Femur (tissue), 1 donor: ENCODE measurements around the gene ITGAD.

Source experiments
- DNase-seq: peaks from one replicate; pipeline ENCODE4 v3.0.0-alpha.2; 2017

The ITGAD gene

GRCh38 chr16:31393056-31393455, at the start of gene ITGAD:
TSS of gene ITGAD (plus strand) at chr16:31393335. CDS start at chr16:31393361, 26 bp downstream.
- DNase-seq = no peak

DNA sequence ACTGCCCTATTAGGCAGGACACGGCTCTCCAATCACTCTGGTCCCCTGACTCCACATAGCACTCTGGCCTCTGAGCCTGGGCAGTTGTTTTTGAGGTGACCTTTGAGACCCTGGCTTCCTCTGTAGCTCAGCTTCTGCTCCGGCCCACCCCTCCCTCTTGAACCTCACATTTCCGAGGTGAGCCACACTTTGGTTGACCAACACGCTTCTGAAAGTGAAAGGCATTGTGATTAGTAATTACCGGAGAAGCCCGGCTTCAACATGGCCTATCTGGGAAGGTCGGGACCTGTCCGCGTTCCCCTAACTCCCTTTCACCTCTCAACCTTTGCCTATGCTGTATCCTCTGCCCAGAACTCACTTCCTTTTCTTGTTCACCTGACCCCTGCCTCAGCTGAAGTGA, 48.4 kb upstream of the ITGAD start:
- no peak for DNase-seq

GRCh38 chr16:31347445-31347844, 45.7 kb upstream of the ITGAD start:
- DNase-seq = no peak

DNA sequence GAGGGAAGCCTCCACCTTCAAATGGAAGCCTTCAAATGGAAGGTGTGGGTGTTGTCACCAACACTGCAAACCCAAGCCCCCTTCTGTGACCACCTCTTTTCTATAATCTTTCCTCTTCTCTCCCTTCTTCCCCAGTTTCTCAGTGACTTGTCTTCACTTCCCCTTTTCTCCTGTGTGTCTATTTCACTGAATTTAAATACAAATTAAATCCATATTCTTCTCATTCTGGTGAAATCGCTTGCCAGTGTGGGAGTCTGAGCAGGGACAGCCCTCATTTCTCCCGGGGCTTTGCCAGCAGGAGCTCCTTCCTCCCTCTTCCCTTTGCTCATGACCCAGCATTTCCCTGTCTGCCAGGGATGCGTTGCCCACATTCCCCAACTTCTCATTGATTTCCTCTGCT, 44.6 kb upstream of the ITGAD start:
- no peak for DNase-seq

- no peak for DNase-seq
Measured at GRCh38 chr16:31350275-31351005, 42.7 kb upstream of the ITGAD start.

GRCh38 chr16:31351246-31351941, 41.7 kb upstream of the ITGAD start:
- no peak for DNase-seq

GRCh38 chr16:31351942-31352325, 41.2 kb upstream of the ITGAD start:
- DNase-seq = no peak

DNA sequence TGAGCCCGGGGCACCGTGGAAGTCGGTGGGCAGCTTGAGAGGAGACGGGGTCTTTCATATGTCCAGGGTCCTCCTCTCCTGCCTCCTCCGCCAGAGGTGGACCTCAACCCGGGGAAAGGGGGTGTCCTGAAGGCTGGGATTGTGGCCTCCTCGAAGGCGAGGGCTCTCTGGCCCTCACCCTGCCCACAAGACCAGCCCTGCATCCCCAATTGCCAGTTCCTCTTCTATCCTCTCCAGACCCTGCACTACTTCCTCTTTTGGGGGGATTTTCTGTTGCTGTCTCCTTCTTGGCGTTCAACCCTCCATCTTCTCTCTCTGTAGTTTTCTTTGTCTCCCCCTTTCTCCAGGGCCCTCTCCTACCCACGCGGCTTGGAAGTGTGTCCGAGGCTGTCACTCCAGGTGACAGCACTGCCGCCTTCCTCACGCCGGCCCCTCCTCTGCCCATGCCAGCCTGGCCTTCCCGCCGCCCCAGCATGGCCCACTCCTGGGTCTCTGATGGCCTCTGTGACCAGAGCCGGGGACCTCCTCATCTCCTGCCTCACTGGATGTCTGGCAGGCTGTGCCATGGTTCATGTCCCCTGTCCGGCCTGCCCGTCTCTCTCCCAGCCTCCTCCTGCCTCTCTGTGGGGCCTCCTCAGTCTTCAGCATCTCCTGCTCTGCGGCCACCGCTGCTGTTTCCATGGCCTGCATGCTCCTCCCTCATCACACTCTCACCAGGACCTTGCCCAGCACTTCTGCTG, 40.6 kb upstream of the ITGAD start:
- DNase-seq = peak; percentile 29

- peak; percentile 49 for DNase-seq
Measured at GRCh38 chr16:31354394-31355291, 38.5 kb upstream of the ITGAD start, which contains the start of gene ITGAX. TSS of gene ITGAX (plus strand) at chr16:31355176. CDS start at chr16:31355255, 79 bp downstream.

- no peak for DNase-seq
Measured at GRCh38 chr16:31355431-31356100, 37.6 kb upstream of the ITGAD start.

GRCh38 chr16:31356566-31357323, 36.4 kb upstream of the ITGAD start:
- no peak for DNase-seq

GRCh38 chr16:31357324-31358109, 35.6 kb upstream of the ITGAD start:
- DNase-seq = no peak

DNA sequence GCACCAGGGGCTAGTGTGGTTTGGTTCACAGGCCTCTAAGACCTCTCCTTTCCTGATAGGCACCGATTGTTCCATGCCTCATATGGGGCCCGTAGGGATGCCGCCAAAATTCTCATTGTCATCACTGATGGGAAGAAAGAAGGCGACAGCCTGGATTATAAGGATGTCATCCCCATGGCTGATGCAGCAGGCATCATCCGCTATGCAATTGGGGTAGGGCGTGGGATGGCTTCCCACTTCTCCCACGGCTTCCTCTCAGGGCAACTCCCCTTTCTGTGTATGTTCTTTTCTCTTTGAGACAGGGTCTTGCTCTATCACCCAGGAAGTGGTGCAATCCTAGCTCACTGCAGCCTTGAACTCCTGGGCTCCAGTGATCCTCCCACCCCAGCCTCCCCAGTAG, 32.9 kb upstream of the ITGAD start:
- DNase-seq = no peak

DNA sequence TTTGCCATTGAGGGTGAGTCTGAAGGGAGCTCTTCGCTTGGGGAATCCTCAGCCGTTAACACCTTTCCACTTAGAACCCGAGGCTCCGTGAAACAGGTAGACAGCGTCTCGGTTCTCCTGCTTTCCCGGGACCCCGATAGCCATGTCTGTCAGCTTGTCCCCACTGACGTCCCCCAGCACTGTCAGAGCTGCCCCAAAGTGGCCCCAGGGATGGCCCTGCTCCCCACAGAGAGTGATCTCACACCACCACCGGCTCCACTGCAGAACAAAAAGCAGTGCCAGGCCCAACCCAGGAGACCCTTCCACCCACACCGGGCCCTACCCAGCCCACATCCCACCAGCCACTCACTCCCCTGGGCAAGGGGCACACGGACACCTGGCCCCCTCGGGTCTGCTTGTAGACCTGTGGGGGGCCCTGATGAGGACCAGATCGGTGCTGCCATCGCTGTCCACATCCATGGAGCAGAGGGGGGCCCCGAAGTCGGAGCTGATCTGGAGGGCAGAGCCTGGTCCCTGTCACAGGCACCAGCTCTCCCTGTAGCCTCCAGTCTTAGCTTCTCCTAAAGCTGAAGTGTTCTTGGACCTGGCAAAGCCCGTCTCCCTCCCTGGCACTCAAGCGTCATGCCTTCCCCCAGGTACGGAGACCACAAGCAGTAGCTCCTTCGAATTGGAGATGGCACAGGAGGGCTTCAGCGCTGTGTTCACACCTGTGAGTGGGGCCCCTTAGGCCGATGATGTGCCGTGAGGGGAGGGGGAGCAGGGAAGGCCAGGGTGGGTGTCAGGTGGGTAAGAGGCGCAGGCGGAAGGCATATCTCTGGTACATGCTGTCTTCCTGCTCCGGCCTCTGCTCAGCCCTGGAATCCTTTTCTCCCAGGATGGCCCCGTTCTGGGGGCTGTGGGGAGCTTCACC, 31.7 kb upstream of the ITGAD start:
- no peak for DNase-seq

DNA sequence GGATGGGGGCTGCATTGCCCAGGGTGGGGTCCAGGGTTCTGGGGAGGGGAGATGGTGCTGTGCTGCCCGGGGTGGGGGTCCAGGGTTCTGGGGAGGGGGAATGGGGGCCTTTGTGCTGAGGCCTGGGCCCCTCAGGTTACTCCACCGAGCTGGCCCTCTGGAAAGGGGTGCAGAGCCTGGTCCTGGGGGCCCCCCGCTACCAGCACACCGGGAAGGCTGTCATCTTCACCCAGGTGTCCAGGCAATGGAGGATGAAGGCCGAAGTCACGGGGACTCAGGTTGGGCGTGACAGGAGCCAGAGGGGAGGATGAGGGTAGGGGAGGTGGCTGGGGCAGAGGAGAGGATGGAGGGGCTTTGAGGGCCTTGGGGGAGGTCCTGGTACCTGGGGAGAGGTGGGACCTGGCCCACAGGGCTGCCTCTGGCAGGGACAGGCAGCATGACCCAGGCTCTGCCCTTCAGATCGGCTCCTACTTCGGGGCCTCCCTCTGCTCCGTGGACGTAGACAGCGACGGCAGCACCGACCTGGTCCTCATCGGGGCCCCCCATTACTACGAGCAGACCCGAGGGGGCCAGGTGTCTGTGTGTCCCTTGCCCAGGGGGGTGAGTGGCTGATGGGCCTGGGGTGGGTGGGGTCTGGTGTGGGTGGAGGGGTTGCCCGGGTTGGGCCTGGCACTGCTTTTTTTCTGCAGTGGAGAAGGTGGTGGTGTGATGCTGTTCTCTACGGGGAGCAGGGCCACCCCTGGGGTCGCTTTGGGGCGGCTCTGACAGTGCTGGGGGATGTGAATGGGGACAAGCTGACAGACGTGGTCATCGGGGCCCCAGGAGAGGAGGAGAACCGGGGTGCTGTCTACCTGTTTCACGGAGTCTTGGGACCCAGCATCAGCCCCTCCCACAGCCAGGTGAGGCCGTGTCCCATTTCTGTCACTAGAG, 30.4 kb upstream of the ITGAD start:
- DNase-seq = no peak

DNA sequence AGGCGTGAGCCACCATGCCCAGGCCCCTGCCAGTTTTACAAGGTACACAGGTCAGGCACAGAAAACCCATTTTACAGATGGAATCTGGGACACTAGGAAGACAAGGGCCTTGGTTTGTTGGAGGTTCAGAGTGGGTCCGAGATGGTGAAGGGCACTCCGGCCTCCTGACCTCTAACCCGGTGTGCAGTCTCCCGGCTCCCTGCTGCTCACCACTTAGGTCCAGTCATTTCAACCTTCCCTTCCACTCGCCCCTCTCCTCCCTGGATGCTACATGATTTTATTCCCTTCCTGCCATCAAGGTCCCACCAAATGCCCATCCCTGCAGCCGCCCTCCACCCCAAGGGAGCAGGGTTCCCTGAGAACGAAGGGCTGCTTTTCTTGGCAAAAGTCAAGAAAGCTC, 29.4 kb upstream of the ITGAD start:
- DNase-seq = no peak

GRCh38 chr16:31364421-31364820, 28.7 kb upstream of the ITGAD start:
- DNase-seq = no peak
